Measurements from ENCODE around the gene INTS7. TPM values are rescaled to one million over a fixed set of nuclear protein-coding genes. Genes with fewer than 3 reads are reported as not detected.
A peak's percentile ranks its signal among the peaks of the same experiment; 100 is the strongest.

INTS7 gene
- total and polyA plus RNA-seq, 2 donors from 2014 or later: 5.1 to 9.8 TPM

- FAIRE-seq (no peak), DNase-seq (no peak)
- H3K27me3 ChIP-seq (ENCODE audit: control insufficient read depth, insufficient read depth, low read length): no peaks in the 10 kb centered on the region
- H3K36me3 ChIP-seq (ENCODE audit: control insufficient read depth in 2 of 3, insufficient read depth in 3 of 3, low read length in 3 of 3): no peaks in the 10 kb centered on the region
- no peaks in the 10 kb centered on the region for H3K4me1 ChIP-seq (ENCODE audit: control insufficient read depth in 2 of 3, insufficient read depth in 2 of 3, low read depth in 1 of 3, low read length in 3 of 3)
- no peak for TF ChIP-seq CTCF (IDR thresholded peaks at IDR 0.05; ENCODE audit: borderline replicate concordance, extremely low read depth, insufficient read depth)
- no peak overlapping the region for H3K4me3 ChIP-seq (ENCODE audit: low read length in 3 of 3)
- intact Hi-C loops (cut with DNase I): no loop called here
- no peaks in the 10 kb centered on the region for H3K9me3 ChIP-seq (ENCODE audit: control insufficient read depth in 2 of 3, insufficient read depth in 1 of 3, low read length in 3 of 3)
- H3K9ac ChIP-seq (ENCODE audit: low read length in 3 of 3): no peak overlapping the region
- H3K27ac ChIP-seq (ENCODE audit: low read depth in 2 of 2, low read length in 2 of 2): no peak overlapping the region
Observed at GRCh38 chr1:212013672-212014071, 21.7 kb downstream of the INTS7 start.

GRCh38 chr1:212012034-212012740 lies 23.2 kb downstream of the INTS7 start:
- Histone ChIP-seq H3K4me1 (ENCODE audit: control insufficient read depth in 2 of 3, insufficient read depth in 2 of 3, low read depth in 1 of 3, low read length in 3 of 3) (no peaks in the 10 kb centered on the region), H3K9ac (ENCODE audit: low read length in 3 of 3) (no peak overlapping the region), H3K4me3 (ENCODE audit: low read length in 3 of 3) (no peak overlapping the region), H3K27ac (ENCODE audit: low read depth in 2 of 2, low read length in 2 of 2) (no peak overlapping the region), H3K9me3 (ENCODE audit: control insufficient read depth in 2 of 3, insufficient read depth in 1 of 3, low read length in 3 of 3) (no peaks in the 10 kb centered on the region), H3K36me3 (ENCODE audit: control insufficient read depth in 2 of 3, insufficient read depth in 3 of 3, low read length in 3 of 3) (no peaks in the 10 kb centered on the region), H3K27me3 (ENCODE audit: control insufficient read depth, insufficient read depth, low read length) (no peaks in the 10 kb centered on the region)
- TF ChIP-seq CTCF (IDR thresholded peaks at IDR 0.05; ENCODE audit: borderline replicate concordance, extremely low read depth, insufficient read depth): peak; percentile 97
- DNase-seq (peak; percentile 55 to 77 (median 63)), FAIRE-seq (no peak)
- intact Hi-C loops (cut with DNase I): no loop called here

DNA sequence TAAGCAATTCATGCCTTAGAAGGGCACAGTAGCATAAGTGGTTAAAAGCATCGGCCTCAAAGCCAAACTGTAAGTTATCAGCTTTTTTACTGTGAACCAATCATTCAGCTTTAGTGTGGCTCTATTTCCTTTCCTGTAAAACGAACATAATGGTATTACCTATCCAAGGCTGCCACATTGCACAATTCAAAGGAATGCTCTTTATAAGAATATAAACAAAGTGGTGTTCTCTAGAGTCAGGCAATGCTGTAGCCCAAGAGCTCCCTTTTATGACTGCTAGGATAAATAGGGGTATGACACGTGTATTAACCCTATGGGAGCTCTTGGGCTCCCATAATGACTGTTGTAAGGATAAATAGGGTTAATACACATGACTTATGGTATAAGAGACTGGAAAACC lies 25.4 kb downstream of the INTS7 start:
- no peaks in the 10 kb centered on the region for H3K27me3 ChIP-seq (ENCODE audit: control insufficient read depth, insufficient read depth, low read length)
- intact Hi-C loops (cut with DNase I): no loop called here
- DNase-seq (no peak), FAIRE-seq (no peak)
- H3K4me1 ChIP-seq (ENCODE audit: control insufficient read depth in 2 of 3, insufficient read depth in 2 of 3, low read depth in 1 of 3, low read length in 3 of 3): no peaks in the 10 kb centered on the region
- no peaks in the 10 kb centered on the region for H3K9me3 ChIP-seq (ENCODE audit: control insufficient read depth in 2 of 3, insufficient read depth in 1 of 3, low read length in 3 of 3)
- H3K36me3 ChIP-seq (ENCODE audit: control insufficient read depth in 2 of 3, insufficient read depth in 3 of 3, low read length in 3 of 3): no peaks in the 10 kb centered on the region
- no peak for TF ChIP-seq CTCF (IDR thresholded peaks at IDR 0.05; ENCODE audit: borderline replicate concordance, extremely low read depth, insufficient read depth)
- no peak overlapping the region for H3K9ac ChIP-seq (ENCODE audit: low read length in 3 of 3)
- H3K4me3 ChIP-seq (ENCODE audit: low read length in 3 of 3): no peak overlapping the region
- H3K27ac ChIP-seq (ENCODE audit: low read depth in 2 of 2, low read length in 2 of 2): no peak overlapping the region

DNA sequence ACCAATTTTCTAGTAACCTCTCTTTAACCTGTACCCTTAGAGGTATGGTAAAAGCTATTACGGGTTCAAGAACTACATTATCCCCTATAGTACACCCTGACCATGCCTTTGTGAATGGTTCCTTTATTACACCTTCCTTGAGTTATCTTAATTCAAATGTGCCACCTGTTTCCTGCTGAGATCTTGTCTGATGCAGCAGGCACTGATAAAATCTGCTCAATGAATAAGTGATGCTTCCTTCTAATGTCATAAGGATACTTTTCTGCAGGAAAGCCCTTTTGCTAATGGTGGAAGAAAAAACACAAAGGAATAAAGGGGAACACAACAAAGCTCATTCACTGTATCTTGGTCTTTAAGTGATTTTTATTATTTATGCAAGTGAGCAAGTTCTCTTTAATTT lies 25.8 kb downstream of the INTS7 start:
- no peak overlapping the region for H3K9ac ChIP-seq (ENCODE audit: low read length in 3 of 3)
- no peak overlapping the region for H3K4me3 ChIP-seq (ENCODE audit: low read length in 3 of 3)
- no peaks in the 10 kb centered on the region for H3K36me3 ChIP-seq (ENCODE audit: control insufficient read depth in 2 of 3, insufficient read depth in 3 of 3, low read length in 3 of 3)
- DNase-seq: no peak
- no peaks in the 10 kb centered on the region for H3K9me3 ChIP-seq (ENCODE audit: control insufficient read depth in 2 of 3, insufficient read depth in 1 of 3, low read length in 3 of 3)
- H3K4me1 ChIP-seq (ENCODE audit: control insufficient read depth in 2 of 3, insufficient read depth in 2 of 3, low read depth in 1 of 3, low read length in 3 of 3): no peaks in the 10 kb centered on the region
- FAIRE-seq: no peak
- H3K27ac ChIP-seq (ENCODE audit: low read depth in 2 of 2, low read length in 2 of 2): no peak overlapping the region
- H3K27me3 ChIP-seq (ENCODE audit: control insufficient read depth, insufficient read depth, low read length): no peaks in the 10 kb centered on the region
- intact Hi-C loops (cut with DNase I): no loop called here
- no peak for TF ChIP-seq CTCF (IDR thresholded peaks at IDR 0.05; ENCODE audit: borderline replicate concordance, extremely low read depth, insufficient read depth)

Measured in kidney (tissue), 14 donors.